CD4-positive, alpha-beta T cell (primary cell): ENCODE measurements around the gene TUBA3E. TPM values are rescaled to one million over a fixed set of nuclear protein-coding genes. Genes with fewer than 3 reads are reported as not detected.
"Not testable (repeated sequence)": the region's sequence is repeated elsewhere in the genome, so short reads cannot be mapped to it uniquely, and the experiment has no call there.

ENCODE experiments used
- ATAC-seq: fragments of 200-7000 bp; cut with Tn5 transposase; one replicate; pipeline ENCODE4 v1.10.0; 2022; ENCODE audit warnings: mild to moderate bottlenecking; ENCODE audit not compliant: poor library complexity
- CTCF ChIA-PET: fragments of 350-600 bp; sonication (Branson Sonifier 250); formaldehyde crosslinking; loops from one replicate; lab custom pipeline; 2021; ENCODE audit warnings: antibody characterized with exemption, inconsistent platforms; lab: Charles Lee
- POLR2A ChIA-PET: fragments of 350-600 bp; sonication (Branson Sonifier 250); formaldehyde crosslinking; loops from one replicate; lab custom pipeline; 2021; ENCODE audit warnings: antibody characterized with exemption, inconsistent platforms; lab: Charles Lee
- DNase-seq, 14 experiments: peaks; one replicate each; pipeline ENCODE4 v3.0.0-alpha.2; 2013 to 2020; ENCODE audit warnings: mixed read lengths in 2 of 14
- H3K27ac ChIP-seq, 2 donors: one replicate each; pipeline versions ENCODE4 v1.5.1 to v1.7.0; 2013; ENCODE audit warnings: low read length in 2 of 2, low read depth in 1 of 2, mild to moderate bottlenecking in 1 of 2
- H3K27me3 ChIP-seq, 2 experiments: 1 replicate in 1 of 2; 2 replicates in 1 of 2; pipeline versions ENCODE4 v1.6.1 to v1.7.0; 2013; ENCODE audit warnings: low read length in 2 of 2, control low read depth in 1 of 2, mild to moderate bottlenecking in 1 of 2, moderate library complexity in 1 of 2; ENCODE audit not compliant: insufficient read depth in 2 of 2, control insufficient read depth in 1 of 2
- H3K36me3 ChIP-seq: one replicate; pipeline ENCODE4 v1.6.1; 2013; ENCODE audit warnings: low read length, control low read depth; ENCODE audit not compliant: insufficient read depth
- H3K4me1 ChIP-seq: one replicate; pipeline ENCODE4 v1.6.1; 2013; ENCODE audit warnings: low read length, control low read depth; ENCODE audit not compliant: insufficient read depth
- H3K4me3 ChIP-seq: one replicate; pipeline ENCODE4 v1.5.1; 2013; ENCODE audit warnings: mild to moderate bottlenecking, low read length, moderate library complexity
- H3K9me3 ChIP-seq, 2 experiments: 1 replicate in 1 of 2; 2 replicates in 1 of 2; pipeline versions ENCODE4 v1.6.1 to v1.7.0; 2013; ENCODE audit warnings: low read length in 2 of 2, mild to moderate bottlenecking in 2 of 2, control low read depth in 1 of 2, moderate library complexity in 1 of 2; ENCODE audit not compliant: control insufficient read depth in 1 of 2, insufficient read depth in 1 of 2
- H3K27ac Mint-ChIP-seq: one replicate; pipeline ENCODE4 v1.8.0; 2020; ENCODE audit warnings: mixed read lengths
- H3K27me3 Mint-ChIP-seq: one replicate; pipeline ENCODE4 v1.8.0; 2021; ENCODE audit warnings: mixed read lengths
- H3K36me3 Mint-ChIP-seq: one replicate; pipeline ENCODE4 v1.8.0; 2021; ENCODE audit warnings: low read depth, mixed read lengths
- H3K4me1 Mint-ChIP-seq: one replicate; pipeline ENCODE4 v1.8.0; 2021; ENCODE audit warnings: low read depth, mixed read lengths
- H3K4me3 Mint-ChIP-seq: one replicate; pipeline ENCODE4 v1.8.0; 2020; ENCODE audit warnings: mild to moderate bottlenecking, mixed read lengths
- H3K9me3 Mint-ChIP-seq: one replicate; pipeline ENCODE4 v1.8.0; 2020; ENCODE audit warnings: mixed read lengths
- CTCF ChIP-seq: fragments of 200-600 bp; IDR thresholded peaks from one replicate; pipeline ENCODE4 v1.8.0; 2022; ENCODE audit warnings: antibody characterized with exemption, mild to moderate bottlenecking
- intact Hi-C, 2 experiments: fragments of 100-400 bp; cut with DNase I in 1 of 2; cut with micrococcal nuclease in 1 of 2; formaldehyde crosslinking; loops; one replicate each; pipeline versions ENCODE4 v1.15.1 to v1.9.0; 2023 to 2025; cut with DNase I, micrococcal nuclease
- total RNA-seq, 174 experiments: library from RNA in 2 of 174; stranded (reverse) in 2 of 174; gene quantifications; one replicate each; pipeline ENCODE4 v1.2.3 and lab custom pipeline; 2021 to 2026

TUBA3E gene
- total RNA-seq, 2 experiments from 2014 or later, result not detected

DNA sequence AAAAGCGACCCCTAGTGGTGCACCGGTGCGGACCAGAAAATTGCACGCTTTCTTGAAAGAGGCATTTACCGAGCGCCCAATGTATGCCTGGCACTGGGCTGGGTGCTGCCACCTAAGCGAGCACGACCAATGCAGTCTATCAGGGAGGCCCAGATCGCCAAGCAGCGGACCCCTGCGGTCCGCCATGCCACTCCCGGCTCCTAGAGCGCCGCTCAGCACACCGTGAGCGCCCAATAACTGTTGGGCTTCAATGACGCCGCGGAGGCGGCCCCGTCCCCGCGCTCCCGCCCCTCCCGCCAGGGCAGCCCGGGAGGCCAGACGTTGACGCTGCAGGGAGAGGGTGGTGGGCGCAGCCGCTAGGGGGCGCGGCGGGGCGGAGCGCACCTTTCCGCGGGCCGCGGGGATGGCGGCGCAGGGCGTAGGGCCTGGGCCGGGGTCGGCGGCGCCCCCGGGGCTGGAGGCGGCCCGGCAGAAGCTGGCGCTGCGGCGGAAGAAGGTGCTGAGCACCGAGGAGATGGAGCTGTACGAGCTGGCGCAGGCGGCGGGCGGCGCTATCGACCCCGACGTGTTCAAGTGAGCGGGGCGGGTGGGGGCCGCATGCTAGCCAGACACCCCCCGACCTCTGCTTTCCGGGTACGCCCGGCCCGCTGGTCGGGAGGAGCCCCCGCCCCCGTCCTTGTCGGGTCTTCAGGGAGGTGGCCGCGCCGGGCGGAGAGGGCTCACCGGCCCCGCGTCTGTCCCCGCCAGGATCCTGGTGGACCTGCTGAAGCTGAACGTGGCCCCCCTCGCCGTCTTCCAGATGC, 16.2 kb downstream of the TUBA3E start, which contains the start of gene MZT2B:
MZT2B (plus strand) TSS at position 383 of the 803 bp plus-strand sequence; CDS start at position 404, 21 bp downstream.
- intact Hi-C loops, result loop anchor here (2.0 to 10.0 kb wide), 8 partner anchors 151 to 1310 kb away; partner anchors contain the start of genes FAM168B (in 1 of the 2), GPR148 (in 1 of the 2), IMP4 (in 1 of the 2) and MZT2A (in 1 of the 2)
- peaks cover 26% of the 10 kb centered on the region for H3K4me1 Mint-ChIP-seq
- ChIA-PET CTCF (interaction anchor here (1.2 to 2.0 kb wide), 2 partner anchors 160 to 1311 kb away, joined by 3 to 23 read pairs; partner anchors contain the start of gene IMP4), POLR2A (interaction anchor here (0.6 to 3.3 kb wide), 10 partner anchors 151 to 1311 kb away, joined by 3 to 110 read pairs (median 5); partner anchors contain the start of genes FAM168B and IMP4)
- H3K36me3 Mint-ChIP-seq, result peaks cover 14% of the 10 kb centered on the region
- peak; percentile 82 to 95 (median 89) for DNase-seq
- H3K36me3 ChIP-seq, H3K27me3 ChIP-seq, H3K27me3 Mint-ChIP-seq, H3K9me3 Mint-ChIP-seq, H3K9me3 ChIP-seq: not testable (repeated sequence)
- H3K4me1 ChIP-seq, result peaks cover 32% of the 10 kb centered on the region
- peak within 1 kb of the TSS; percentile 66 for H3K4me3 ChIP-seq
- peak; percentile 74 for ATAC-seq
- TF ChIP-seq CTCF, result peak; percentile 81
- H3K27ac Mint-ChIP-seq, result peak within 1 kb of the TSS; percentile 99
- peak within 1 kb of the TSS; percentile 75 to 89 for H3K27ac ChIP-seq
- H3K4me3 Mint-ChIP-seq, result peak within 1 kb of the TSS; percentile 98

DNA sequence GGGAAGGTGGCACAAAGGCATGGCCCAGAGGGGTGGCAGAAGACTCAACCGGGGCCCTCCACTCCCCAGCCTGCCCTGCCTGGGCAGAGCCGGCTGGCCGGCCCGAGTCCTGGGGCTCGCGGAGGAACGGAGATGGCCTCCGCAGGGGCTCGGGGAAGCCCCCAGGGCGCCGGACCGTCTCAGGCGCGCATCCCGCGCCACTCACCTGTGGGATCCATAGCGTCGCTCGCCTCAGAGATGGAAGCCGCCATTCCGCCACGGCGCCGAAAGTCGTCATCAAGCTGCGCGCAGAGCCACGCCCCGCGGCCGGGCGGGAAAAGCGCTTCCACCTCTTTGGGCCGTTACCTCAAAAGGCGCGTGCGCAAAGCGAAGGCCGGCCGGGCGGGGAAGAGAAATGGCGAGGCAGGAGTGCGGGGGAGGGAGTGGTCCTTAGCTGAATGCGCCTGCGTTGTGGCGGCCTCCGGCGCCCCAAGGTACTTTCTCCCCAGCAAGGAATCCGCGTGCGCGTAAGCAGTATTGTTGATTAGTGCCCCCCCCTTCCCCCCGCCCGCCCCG, 16.8 kb downstream of the TUBA3E start, which contains the start of gene SMPD4:
SMPD4 (minus strand) TSS at position 278 of the 555 bp plus-strand sequence. CDS start 5,010 bp downstream, outside the sequence.
- Mint-ChIP-seq H3K36me3 (peaks cover 18% of the 10 kb centered on the region), H3K27me3 (no peaks in the 10 kb centered on the region), H3K27ac (peak within 1 kb of the TSS; percentile 99), H3K4me3 (peak within 1 kb of the TSS; percentile 98), H3K4me1 (peaks cover 26% of the 10 kb centered on the region), H3K9me3 (no peaks in the 10 kb centered on the region)
- no peak for TF ChIP-seq CTCF
- Histone ChIP-seq H3K4me3 (peak within 1 kb of the TSS; percentile 66), H3K9me3 (no peaks in the 10 kb centered on the region), H3K36me3 (peaks cover 2% of the 10 kb centered on the region), H3K4me1 (peaks cover 32% of the 10 kb centered on the region), H3K27ac (peak within 1 kb of the TSS; percentile 75 to 89), H3K27me3 (no peaks in the 10 kb centered on the region)
- intact Hi-C loops, result loop anchor here (2.0 to 10.0 kb wide), 8 partner anchors 151 to 1311 kb away; partner anchors contain the start of genes FAM168B (in 1 of the 2), GPR148 (in 1 of the 2), IMP4 (in 1 of the 2) and MZT2A (in 1 of the 2)
- ATAC-seq (peak; percentile 76), DNase-seq (peak; percentile 97 to 99 (median 98))
- ChIA-PET CTCF (interaction anchor here (0.7 to 2.0 kb wide), 4 partner anchors 10 to 1311 kb away, joined by 3 to 23 read pairs (median 3); partner anchors contain the start of gene IMP4), POLR2A (interaction anchor here (0.6 to 3.3 kb wide), 10 partner anchors 151 to 1312 kb away, joined by 3 to 110 read pairs (median 5); partner anchors contain the start of genes FAM168B and IMP4)

DNA sequence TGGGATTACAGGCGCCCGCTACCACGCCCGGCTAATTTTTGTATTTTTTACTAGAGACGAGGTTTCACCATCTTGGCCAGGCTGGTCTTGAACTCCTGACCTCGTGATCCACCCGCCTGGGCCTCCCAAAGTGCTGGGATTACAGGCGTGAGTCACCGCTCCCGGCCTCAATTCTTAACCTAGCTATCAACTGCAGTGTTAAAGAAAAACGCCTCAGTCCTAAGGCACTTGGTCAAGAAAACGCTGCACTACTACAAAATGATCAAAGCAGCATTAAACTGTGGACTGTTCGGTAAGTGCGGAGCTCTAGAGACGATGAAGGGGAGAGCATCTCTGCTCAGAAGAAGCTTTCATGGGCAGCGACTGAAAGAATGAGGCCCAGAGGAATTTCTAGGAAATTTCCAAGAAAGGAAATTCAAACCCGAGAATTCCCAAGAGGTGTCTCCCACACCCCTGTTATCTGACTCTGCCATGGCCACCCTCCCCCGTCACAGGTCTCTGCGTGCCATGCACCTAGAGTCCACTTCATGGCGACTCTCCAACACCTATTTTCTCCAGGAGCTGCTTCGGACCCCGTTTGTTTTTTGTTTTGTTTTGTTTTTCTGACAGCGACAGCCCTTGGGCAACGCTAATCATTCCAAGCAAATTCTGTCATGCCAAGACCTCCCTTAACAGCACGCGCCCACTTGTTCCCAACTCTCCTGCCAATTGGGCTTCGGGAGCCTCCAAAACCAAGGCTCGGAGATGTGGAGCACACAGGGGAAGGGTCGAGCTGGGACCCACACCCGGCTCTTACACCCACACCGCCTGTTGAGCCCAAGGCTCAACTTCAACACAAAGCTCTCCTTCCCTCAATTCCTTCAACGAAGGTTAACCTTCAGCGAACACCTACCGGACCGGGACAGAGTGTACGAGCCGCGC, 17.6 kb downstream of the TUBA3E start:
- not testable (repeated sequence) for H3K27me3 Mint-ChIP-seq, H3K36me3 ChIP-seq, H3K9me3 ChIP-seq, ATAC-seq, DNase-seq, H3K27me3 ChIP-seq, H3K9me3 Mint-ChIP-seq
- Mint-ChIP-seq H3K4me3 (peak overlapping the region; percentile 98), H3K4me1 (peaks cover 26% of the 10 kb centered on the region), H3K27ac (peak overlapping the region; percentile 99), H3K36me3 (peaks cover 24% of the 10 kb centered on the region)
- intact Hi-C loops, result loop anchor here (2.0 to 10.0 kb wide), 8 partner anchors 152 to 1312 kb away; partner anchors contain the start of genes FAM168B (in 1 of the 2), GPR148 (in 1 of the 2), IMP4 (in 1 of the 2) and MZT2A (in 1 of the 2)
- Histone ChIP-seq H3K4me1 (peaks cover 32% of the 10 kb centered on the region), H3K27ac (peak overlapping the region; percentile 75 to 89), H3K4me3 (peak overlapping the region; percentile 66)
- ChIA-PET CTCF (interaction anchor here (0.6 to 2.0 kb wide), 4 partner anchors 10 to 305 kb away, joined by 3 to 23 read pairs (median 4); partner anchors contain the start of gene IMP4), POLR2A (interaction anchor here (0.8 to 3.3 kb wide), 9 partner anchors 152 to 1312 kb away, joined by 3 to 110 read pairs (median 5); partner anchors contain the start of genes FAM168B and IMP4)

DNA sequence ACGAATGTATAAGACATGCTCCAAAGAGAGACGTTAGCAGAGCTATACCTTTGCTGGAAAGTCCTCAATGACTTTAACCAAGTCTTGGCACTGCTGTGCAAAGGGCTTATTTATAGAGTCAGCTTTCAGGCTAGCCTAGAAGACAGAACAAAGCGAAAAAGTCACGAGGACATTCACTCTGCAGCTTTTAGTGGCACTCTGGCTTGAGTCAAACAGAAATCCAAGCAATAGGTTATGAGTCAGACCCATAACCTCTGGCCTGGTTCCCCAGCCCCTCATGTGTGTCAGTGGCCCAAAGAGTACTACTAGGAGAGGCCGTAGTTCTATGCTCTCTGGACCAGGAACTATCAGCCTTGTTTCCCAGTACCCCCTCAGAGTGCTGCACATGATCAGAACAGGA, 23.4 kb downstream of the TUBA3E start:
- H3K27me3 Mint-ChIP-seq, H3K4me3 ChIP-seq, intact Hi-C loops, H3K4me3 Mint-ChIP-seq, H3K27me3 ChIP-seq, H3K9me3 Mint-ChIP-seq, H3K4me1 ChIP-seq, POLR2A ChIA-PET, ATAC-seq, H3K27ac Mint-ChIP-seq, H3K27ac ChIP-seq, H3K9me3 ChIP-seq, CTCF ChIA-PET, DNase-seq: not testable (repeated sequence)
- H3K36me3 ChIP-seq, result peaks cover 34% of the 10 kb centered on the region
- peaks cover 12% of the 10 kb centered on the region for H3K4me1 Mint-ChIP-seq
- peaks cover 58% of the 10 kb centered on the region for H3K36me3 Mint-ChIP-seq
